IMR-90 (cell line): ENCODE data around the gene ELAVL4. TPM values are rescaled to one million over a fixed set of nuclear protein-coding genes. Genes with fewer than 3 reads are reported as not detected.

Experiments
- ATAC-seq: fragments of 200-7000 bp; cut with Tn5 transposase; 2 replicates; pipeline ENCODE4 v1.9.1; 2020; ENCODE audit warnings: low read depth, mild to moderate bottlenecking, moderate library complexity
- BruUV-seq: library from RNA; stranded (reverse); fragments of 400-500 nt; replicated peaks from 2 replicates; lab custom pipeline; 2021; lab: Mats Ljungman, UMichigan
- CTCF ChIA-PET: fragments of 300-600 bp; formaldehyde crosslinking; extraction: SDS; loops from one replicate; lab custom pipeline; 2021; ENCODE audit warnings: antibody characterized with exemption; lab: Yijun Ruan, JAX
- POLR2A ChIA-PET: fragments of 300-600 bp; sonication (Branson Sonifier 250); formaldehyde crosslinking; loops from one replicate; lab custom pipeline; 2022; ENCODE audit warnings: antibody characterized with exemption; ENCODE audit not compliant: unreplicated experiment; lab: Charles Lee
- DNase-seq: peaks from one replicate; pipeline ENCODE4 v3.0.0; 2013
- H2AFZ ChIP-seq: replicated peaks from 2 replicates; pipeline ENCODE3; 2013; ENCODE audit warnings: low read length, mild to moderate bottlenecking; ENCODE audit not compliant: poor library complexity
- H2AK5ac ChIP-seq: 2 replicates; pipeline ENCODE4 v1.6.1; 2013; ENCODE audit warnings: low read depth, low read length, inconsistent platforms
- H2AK9ac ChIP-seq: replicated peaks from 2 replicates; pipeline ENCODE3; 2013; ENCODE audit warnings: mild to moderate bottlenecking, low read depth, low read length, moderate library complexity; ENCODE audit not compliant: poor library complexity
- H2BK120ac ChIP-seq: 2 replicates; pipeline ENCODE4 v1.6.1; 2013; ENCODE audit warnings: low read depth, low read length, inconsistent platforms
- H2BK15ac ChIP-seq: 3 replicates; pipeline ENCODE4 v1.6.1; 2013; ENCODE audit warnings: low read depth, low read length, inconsistent platforms
- H2BK20ac ChIP-seq: 2 replicates; pipeline ENCODE4 v1.6.1; 2013; ENCODE audit warnings: low read depth, mild to moderate bottlenecking, inconsistent platforms, low read length, moderate library complexity
- H2BK5ac ChIP-seq: 2 replicates; pipeline ENCODE4 v1.6.1; 2013; ENCODE audit warnings: mild to moderate bottlenecking, low read depth, low read length, inconsistent platforms; ENCODE audit not compliant: poor library complexity, severe bottlenecking
- H3K14ac ChIP-seq: replicated peaks from 2 replicates; pipeline ENCODE4 v1.6.1; 2013; ENCODE audit warnings: low read depth, low read length, inconsistent platforms
- H3K18ac ChIP-seq: 2 replicates; pipeline ENCODE4 v1.6.1; 2013; ENCODE audit warnings: low read depth, low read length, control low read depth
- H3K23ac ChIP-seq: 2 replicates; pipeline ENCODE4 v1.6.1; 2013; ENCODE audit warnings: low read depth, low read length, inconsistent platforms
- H3K27ac ChIP-seq: 2 replicates; pipeline ENCODE4 v1.5.1; 2013; ENCODE audit warnings: mild to moderate bottlenecking, control low read depth, low read length; ENCODE audit not compliant: insufficient read depth
- H3K27me3 ChIP-seq: 2 replicates; pipeline ENCODE4 v1.6.1; 2013; ENCODE audit warnings: low read length; ENCODE audit not compliant: control insufficient read depth, insufficient read depth
- H3K36me3 ChIP-seq: 2 replicates; pipeline ENCODE4 v1.6.1; 2013; ENCODE audit warnings: low read length, mixed read lengths; ENCODE audit not compliant: control insufficient read depth, insufficient read depth
- H3K4ac ChIP-seq: 2 replicates; pipeline ENCODE4 v1.6.1; 2013; ENCODE audit warnings: low read depth, low read length, inconsistent platforms
- H3K4me1 ChIP-seq: 2 replicates; pipeline ENCODE4 v1.6.1; 2013; ENCODE audit warnings: low read length, mixed read lengths; ENCODE audit not compliant: control insufficient read depth, insufficient read depth
- H3K4me2 ChIP-seq: 2 replicates; pipeline ENCODE4 v1.6.1; 2013; ENCODE audit warnings: low read depth, mild to moderate bottlenecking, control low read depth, low read length, moderate library complexity
- H3K4me3 ChIP-seq: 2 replicates; pipeline ENCODE4 v1.5.1; 2013; ENCODE audit warnings: low read depth, mild to moderate bottlenecking, control low read depth, low read length, moderate library complexity; ENCODE audit not compliant: insufficient read depth
- H3K56ac ChIP-seq: 2 replicates; pipeline ENCODE4 v1.6.1; 2013; ENCODE audit warnings: low read length, inconsistent platforms; ENCODE audit not compliant: insufficient read depth; ENCODE audit errors: extremely low read depth
- H3K79me1 ChIP-seq, 2 experiments: 2 replicates each; pipeline ENCODE4 v1.6.1; 2013; ENCODE audit warnings: low read length in 2 of 2, inconsistent platforms in 1 of 2, low read depth in 1 of 2
- H3K9ac ChIP-seq: 2 replicates; pipeline ENCODE4 v1.6.1; 2013; ENCODE audit warnings: low read depth, low read length, control low read depth
- H3K9me1 ChIP-seq: 2 replicates; pipeline ENCODE4 v1.6.1; 2013; ENCODE audit warnings: low read length, inconsistent platforms; ENCODE audit not compliant: insufficient read depth
- H3K9me3 ChIP-seq: 2 replicates; pipeline ENCODE4 v1.6.1; 2013; ENCODE audit warnings: low read length; ENCODE audit not compliant: control insufficient read depth, insufficient read depth
- H4K20me1 ChIP-seq: 2 replicates; pipeline ENCODE4 v1.6.1; 2013; ENCODE audit warnings: low read length, inconsistent platforms; ENCODE audit not compliant: insufficient read depth
- H4K5ac ChIP-seq: 2 replicates; pipeline ENCODE4 v1.6.1; 2013; ENCODE audit warnings: mild to moderate bottlenecking, low read depth, low read length, control low read depth
- H4K8ac ChIP-seq, 2 experiments: 2 replicates each; pipeline ENCODE4 v1.6.1; 2013; ENCODE audit warnings: low read depth in 2 of 2, low read length in 2 of 2, control low read depth in 1 of 2, inconsistent platforms in 1 of 2
- H4K91ac ChIP-seq: 2 replicates; pipeline ENCODE4 v1.6.1; 2013; ENCODE audit warnings: low read depth, low read length, inconsistent platforms; ENCODE audit not compliant: insufficient read depth
- POLR2A ChIP-seq: IDR thresholded peaks from 2 replicates; pipeline ENCODE4 v1.6.1; 2012; ENCODE audit warnings: mild to moderate bottlenecking, low read depth, low read length
- WGBS, 2 experiments: methylation state at CpG; one replicate each; pipeline versions ENCODE4 v1.1.5 to v1.1.7; 2013; ENCODE audit warnings: missing lambda C conversion rate in 2 of 2; ENCODE audit not compliant: insufficient read length in 1 of 2; ENCODE audit errors: extremely low coverage in 2 of 2; 5-methylcytosine and 5-hydroxymethylcytosine counted together
- dilution Hi-C: fragments of 300-500 bp; cut with HindIII; formaldehyde crosslinking; loops from one replicate; pipeline ENCODE4 v1.14.3; 2018; ENCODE audit warnings: low sequenced_read_pairs; ENCODE audit not compliant: unreplicated experiment
- in situ Hi-C: fragments of 300-500 bp; cut with MboI; formaldehyde crosslinking; loops from 3 replicates; pipeline ENCODE4 v1.14.3; 2019; ENCODE audit warnings: low sequenced_read_pairs, inconsistent platforms, mixed read lengths
- intact Hi-C: fragments of 100-400 bp; cut with micrococcal nuclease; formaldehyde crosslinking; loops from 2 replicates; pipeline ENCODE4 v1.10.0; 2022
- polyA plus RNA-seq, 3 experiments: library from polyadenylated mRNA; depleted of rRNA; stranded (reverse); fragments of >200 nt; gene quantifications; 2 replicates each; pipeline ENCODE4 v1.2.3, GENCODE V29; 2012; ENCODE audit warnings: low replicate concordance in 1 of 3
- total RNA-seq: library from RNA; depleted of rRNA; stranded (reverse); fragments of >200 nt; gene quantifications from 2 replicates; pipeline ENCODE4 v1.2.3, GENCODE V29; 2012

The ELAVL4 gene
- total and polyA plus RNA-seq, 2 of the 4 experiments (the other 2 are of a cell fraction) = not detected

- Histone ChIP-seq H3K27me3 (no peaks in the 10 kb centered on the region), H4K5ac (no peak overlapping the region), H3K4me1 (no peaks in the 10 kb centered on the region), H3K4me2 (no peak overlapping the region), H3K9ac (no peak overlapping the region), H2AFZ (no peak overlapping the region), H2BK120ac (no peak overlapping the region), H3K4ac (no peak overlapping the region), H2AK9ac (no peak overlapping the region), H2BK15ac (no peak overlapping the region), H3K79me1 (no peaks in the 10 kb centered on the region), H2BK5ac (no peak overlapping the region), H4K91ac (no peak overlapping the region), H4K8ac (no peak overlapping the region), H3K18ac (no peak overlapping the region), H3K4me3 (no peak overlapping the region), H3K9me3 (peaks cover 3% of the 10 kb centered on the region; the same call in 1 of the 2 replicates), H3K9me1 (no peaks in the 10 kb centered on the region), H3K27ac (no peak overlapping the region), H3K56ac (no peak overlapping the region), H4K20me1 (no peaks in the 10 kb centered on the region), H3K14ac (no peak overlapping the region), H3K23ac (no peak overlapping the region), H2AK5ac (no peak overlapping the region), H3K36me3 (no peaks in the 10 kb centered on the region), H2BK20ac (no peak overlapping the region)
- dilution Hi-C loops = no loop called here
- no peak for TF ChIP-seq POLR2A
- DNase-seq (no peak), ATAC-seq (no peak)
- intact Hi-C loops = no loop called here
- in situ Hi-C loops = no loop called here
- ChIA-PET POLR2A (no interaction called here), CTCF (no interaction called here)
- BruUV-seq = no TSS peak
- 100% methylated on average over 1 of the region's 1 CpG; no CpG with 5 or more reads in 1 of the 2 experiments for WGBS, 2 experiments
These were observed 71.6 kb downstream of the ELAVL4 start for GRCh38 chr1:50180367-50180766.
